Fibroblast of villous mesenchyme (primary cell): ENCODE measurements around the gene LAD1. TPM values are rescaled to one million over a fixed set of nuclear protein-coding genes. Genes with fewer than 3 reads are reported as not detected.
A peak's percentile ranks its signal among the peaks of the same experiment; 100 is the strongest.

Experiments
- DNase-seq: peaks from one replicate; pipeline ENCODE4 v3.0.0-alpha.2; 2010; ENCODE audit warnings: low read depth
- H3K4me3 ChIP-seq: 2 replicates; pipeline ENCODE4 v1.5.1; 2011; ENCODE audit warnings: low read depth, mild to moderate bottlenecking, low read length
- total RNA-seq: library from RNA; depleted of rRNA; stranded (reverse); fragments of >200 nt; gene quantifications from 2 replicates; pipeline ENCODE4 v1.2.3, GENCODE V29; 2012
- TF ChIP-seq, protein P1 (sequence below): IDR thresholded peaks from 2 replicates; pipeline ENCODE4 v1.5.1; 2012; ENCODE audit warnings: low read depth, mild to moderate bottlenecking, low read length; ENCODE audit not compliant: insufficient read depth

Gene LAD1
- total RNA-seq, 1 donor: not detected

DNA sequence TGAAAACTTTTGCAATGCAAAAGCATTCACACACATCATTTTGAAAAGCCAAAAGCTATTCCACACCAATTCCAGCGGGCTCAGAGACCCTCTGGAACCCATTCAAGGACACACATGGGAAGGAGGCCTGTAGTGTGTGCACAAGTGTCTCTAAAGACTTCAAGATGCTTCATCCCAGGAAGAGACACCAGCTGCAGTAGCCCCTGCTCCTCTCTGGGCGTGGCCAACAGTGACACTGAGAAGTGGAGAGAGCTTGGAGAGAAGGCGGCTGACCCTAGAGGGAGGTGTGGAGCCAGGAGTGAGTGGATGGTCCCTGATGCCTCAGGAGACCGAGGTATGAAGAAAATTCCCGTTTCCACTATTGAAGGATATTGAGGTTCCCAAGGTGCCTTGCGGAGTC, 37.3 kb upstream of the LAD1 start:
- H3K4me3 ChIP-seq: no peak overlapping the region
- TF ChIP-seq, protein P1, sequence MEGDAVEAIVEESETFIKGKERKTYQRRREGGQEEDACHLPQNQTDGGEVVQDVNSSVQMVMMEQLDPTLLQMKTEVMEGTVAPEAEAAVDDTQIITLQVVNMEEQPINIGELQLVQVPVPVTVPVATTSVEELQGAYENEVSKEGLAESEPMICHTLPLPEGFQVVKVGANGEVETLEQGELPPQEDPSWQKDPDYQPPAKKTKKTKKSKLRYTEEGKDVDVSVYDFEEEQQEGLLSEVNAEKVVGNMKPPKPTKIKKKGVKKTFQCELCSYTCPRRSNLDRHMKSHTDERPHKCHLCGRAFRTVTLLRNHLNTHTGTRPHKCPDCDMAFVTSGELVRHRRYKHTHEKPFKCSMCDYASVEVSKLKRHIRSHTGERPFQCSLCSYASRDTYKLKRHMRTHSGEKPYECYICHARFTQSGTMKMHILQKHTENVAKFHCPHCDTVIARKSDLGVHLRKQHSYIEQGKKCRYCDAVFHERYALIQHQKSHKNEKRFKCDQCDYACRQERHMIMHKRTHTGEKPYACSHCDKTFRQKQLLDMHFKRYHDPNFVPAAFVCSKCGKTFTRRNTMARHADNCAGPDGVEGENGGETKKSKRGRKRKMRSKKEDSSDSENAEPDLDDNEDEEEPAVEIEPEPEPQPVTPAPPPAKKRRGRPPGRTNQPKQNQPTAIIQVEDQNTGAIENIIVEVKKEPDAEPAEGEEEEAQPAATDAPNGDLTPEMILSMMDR: peak; percentile 35
- peak; percentile 24 for DNase-seq

DNA sequence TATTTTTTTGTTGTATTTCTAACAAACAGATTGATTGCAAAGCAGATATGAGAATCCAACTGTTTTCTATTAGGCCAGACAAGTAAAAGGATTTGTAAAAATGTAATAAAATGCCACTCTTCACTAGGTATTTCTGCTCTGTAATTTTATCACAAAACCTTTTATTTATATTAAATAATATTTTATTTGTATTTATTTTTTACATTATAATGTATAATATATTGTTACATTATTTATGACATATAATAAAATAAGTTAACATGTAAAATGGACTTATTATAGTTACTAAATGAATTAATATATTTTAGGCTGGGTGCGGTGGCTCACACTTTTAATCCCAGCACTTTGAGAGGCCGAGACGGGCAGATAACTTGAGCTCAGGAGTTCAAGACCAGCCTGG, 35.1 kb upstream of the LAD1 start:
- no peak for DNase-seq
- TF ChIP-seq, protein P1: no peak
- H3K4me3 ChIP-seq: no peak overlapping the region

DNA sequence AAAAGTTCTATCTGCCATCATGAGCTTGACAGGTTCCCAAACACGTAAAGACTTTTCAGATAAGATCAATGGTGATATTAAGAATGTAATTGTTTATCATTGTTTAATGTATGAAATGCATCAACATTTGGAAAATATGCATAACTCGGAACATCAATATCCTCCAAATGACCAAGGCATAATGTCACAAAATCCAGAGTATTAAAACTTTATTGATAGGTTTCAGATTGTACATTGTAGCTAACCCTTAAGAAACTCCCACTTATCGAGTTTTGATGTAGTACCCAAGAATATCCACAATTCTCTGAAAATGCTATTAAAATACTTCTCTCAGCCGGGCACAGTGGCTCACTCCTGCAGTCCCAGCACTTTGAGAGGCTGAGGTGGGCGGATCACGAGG, 34.5 kb upstream of the LAD1 start:
- DNase-seq: no peak
- TF ChIP-seq, protein P1: no peak
- no peak overlapping the region for H3K4me3 ChIP-seq

DNA sequence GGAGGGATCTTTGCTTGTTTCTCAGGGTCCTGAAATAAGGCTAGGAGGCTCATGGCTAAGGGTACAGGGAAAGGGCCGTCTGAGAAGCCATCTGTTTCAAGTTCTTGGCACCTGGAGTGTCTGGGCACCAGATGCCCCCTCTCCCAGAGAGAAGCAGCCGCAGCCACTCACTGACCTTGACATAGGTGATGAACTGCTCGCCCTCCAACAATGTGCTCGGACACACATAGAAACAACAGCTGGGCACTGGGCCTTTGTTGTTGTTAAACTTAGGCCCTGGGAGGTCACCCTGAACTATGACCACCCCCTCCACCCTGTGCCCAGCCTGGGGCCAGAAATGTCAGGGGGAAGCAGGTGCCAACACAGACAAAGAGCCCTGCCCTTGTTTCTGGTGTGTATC, 31.7 kb upstream of the LAD1 start:
- H3K4me3 ChIP-seq: no peak overlapping the region
- TF ChIP-seq, protein P1: no peak
- no peak for DNase-seq

DNA sequence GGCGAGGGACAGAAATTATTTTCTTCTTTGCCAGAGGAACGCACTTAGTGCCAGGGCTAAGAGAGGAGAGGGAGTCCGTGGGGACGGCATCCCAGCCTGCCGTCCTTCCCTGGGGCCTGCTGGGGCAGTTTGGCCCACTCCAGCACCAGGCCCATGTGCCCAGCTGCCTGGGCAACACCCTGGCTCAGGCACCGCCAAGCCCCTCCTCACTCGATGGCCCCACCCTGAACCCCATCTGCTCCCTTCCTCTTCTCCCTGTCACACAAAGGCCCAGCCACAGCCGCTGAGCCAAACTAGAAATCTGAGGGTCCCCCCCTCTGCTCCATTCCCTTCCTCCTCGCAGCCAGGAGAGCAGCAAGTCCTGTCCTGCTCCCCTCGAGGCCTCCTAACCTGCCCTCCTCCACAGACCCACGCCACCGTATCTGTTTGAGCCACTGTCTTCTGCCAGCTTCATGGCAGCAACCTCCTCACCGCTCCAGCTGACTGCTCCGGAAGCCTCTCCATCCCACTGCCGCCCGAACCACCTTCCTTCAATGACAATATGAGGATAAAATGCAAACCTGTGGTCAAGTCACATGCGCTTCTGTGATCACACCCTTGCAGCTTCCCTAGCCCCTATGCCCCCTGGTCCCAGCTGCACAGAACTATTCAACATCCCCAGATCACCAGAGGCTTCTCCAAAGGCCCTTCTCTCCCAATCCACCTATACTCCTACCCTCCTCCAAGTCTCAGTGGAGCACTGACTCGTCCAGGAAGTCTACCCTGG, 30.8 kb upstream of the LAD1 start:
- no peak overlapping the region for H3K4me3 ChIP-seq
- DNase-seq: no peak
- TF ChIP-seq, protein P1: no peak

DNA sequence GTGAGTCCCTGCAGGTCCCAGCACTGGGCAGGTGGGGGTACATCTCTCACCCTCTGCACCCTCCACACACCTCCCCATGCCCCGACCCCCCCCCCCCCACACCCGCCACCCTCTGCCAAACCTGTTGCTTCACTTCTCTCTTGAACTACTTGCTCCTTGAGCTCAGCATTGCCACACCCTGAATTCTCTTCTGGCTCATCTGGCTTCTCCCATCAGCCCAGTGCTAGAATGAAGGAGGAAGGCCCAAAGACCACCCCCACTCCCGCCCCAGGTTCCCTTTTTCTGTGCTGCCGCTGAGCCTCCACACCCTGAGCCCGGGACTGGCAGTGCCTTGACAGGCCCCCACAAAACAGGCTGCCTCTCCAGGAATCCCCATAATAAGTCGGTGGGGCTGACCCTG, 28.8 kb upstream of the LAD1 start:
- H3K4me3 ChIP-seq: no peak overlapping the region
- TF ChIP-seq, protein P1: no peak
- DNase-seq: no peak
